WERI-Rb-1 (cell line): ENCODE measurements around the gene STK11.
A peak's percentile ranks its signal among the peaks of the same experiment; 100 is the strongest.
"Not testable (repeated sequence)": the region's sequence is repeated elsewhere in the genome, so short reads cannot be mapped to it uniquely, and the experiment has no call there.

Experiments used
- DNase-seq: peaks from one replicate; pipeline ENCODE4 v3.0.0-alpha.2; 2020
- H3K27ac ChIP-seq: fragments of 250-450 bp; sonication (Bioruptor Pico); 2 replicates; pipeline ENCODE4 v1.5.1; 2020; ENCODE audit warnings: mild to moderate bottlenecking, moderate library complexity
- H3K27me3 ChIP-seq: fragments of 250-450 bp; sonication (Bioruptor Pico); 2 replicates; pipeline ENCODE4 v1.5.1; 2021; ENCODE audit warnings: mild to moderate bottlenecking, low read depth, moderate library complexity; ENCODE audit not compliant: insufficient read depth, severe bottlenecking
- H3K36me3 ChIP-seq: fragments of 250-450 bp; sonication (Bioruptor Pico); 2 replicates; pipeline ENCODE4 v1.5.1; 2020; ENCODE audit warnings: mild to moderate bottlenecking, moderate library complexity
- H3K4me3 ChIP-seq: 2 replicates; pipeline ENCODE4 v1.5.1; 2011; ENCODE audit warnings: low read depth, mild to moderate bottlenecking, control low read depth, low read length
- H3K9me3 ChIP-seq: fragments of 250-450 bp; sonication (Bioruptor Pico); 2 replicates; pipeline ENCODE4 v1.5.1; 2021; ENCODE audit warnings: mild to moderate bottlenecking, moderate library complexity; ENCODE audit not compliant: severe bottlenecking
- TF ChIP-seq, protein P1 (sequence below): IDR thresholded peaks from 2 replicates; pipeline ENCODE4 v1.5.1; 2011; ENCODE audit warnings: low read depth, mild to moderate bottlenecking, control low read depth, inconsistent platforms, low read length

STK11 gene

GRCh38 chr19:1246265-1247087 lies 40.9 kb downstream of the STK11 start:
- not testable (repeated sequence) for H3K27me3 ChIP-seq, H3K9me3 ChIP-seq, H3K4me3 ChIP-seq
- Histone ChIP-seq H3K27ac (peak overlapping the region; percentile 46), H3K36me3 (peaks cover 26% of the 10 kb centered on the region)
- peak; percentile 51 for DNase-seq
- TF ChIP-seq, protein P1, sequence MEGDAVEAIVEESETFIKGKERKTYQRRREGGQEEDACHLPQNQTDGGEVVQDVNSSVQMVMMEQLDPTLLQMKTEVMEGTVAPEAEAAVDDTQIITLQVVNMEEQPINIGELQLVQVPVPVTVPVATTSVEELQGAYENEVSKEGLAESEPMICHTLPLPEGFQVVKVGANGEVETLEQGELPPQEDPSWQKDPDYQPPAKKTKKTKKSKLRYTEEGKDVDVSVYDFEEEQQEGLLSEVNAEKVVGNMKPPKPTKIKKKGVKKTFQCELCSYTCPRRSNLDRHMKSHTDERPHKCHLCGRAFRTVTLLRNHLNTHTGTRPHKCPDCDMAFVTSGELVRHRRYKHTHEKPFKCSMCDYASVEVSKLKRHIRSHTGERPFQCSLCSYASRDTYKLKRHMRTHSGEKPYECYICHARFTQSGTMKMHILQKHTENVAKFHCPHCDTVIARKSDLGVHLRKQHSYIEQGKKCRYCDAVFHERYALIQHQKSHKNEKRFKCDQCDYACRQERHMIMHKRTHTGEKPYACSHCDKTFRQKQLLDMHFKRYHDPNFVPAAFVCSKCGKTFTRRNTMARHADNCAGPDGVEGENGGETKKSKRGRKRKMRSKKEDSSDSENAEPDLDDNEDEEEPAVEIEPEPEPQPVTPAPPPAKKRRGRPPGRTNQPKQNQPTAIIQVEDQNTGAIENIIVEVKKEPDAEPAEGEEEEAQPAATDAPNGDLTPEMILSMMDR = peak; percentile 28; the same call in 1 of the 2 replicates

- peak overlapping the region; percentile 100 for H3K27ac ChIP-seq
- H3K9me3 ChIP-seq = no peaks in the 10 kb centered on the region
- peak overlapping the region; percentile 66 for H3K4me3 ChIP-seq
- no peaks in the 10 kb centered on the region for H3K27me3 ChIP-seq
- TF ChIP-seq, protein P1 = no peak
- peaks cover 37% of the 10 kb centered on the region for H3K36me3 ChIP-seq
- DNase-seq = no peak
Measured at GRCh38 chr19:1247748-1248138, 42.2 kb downstream of the STK11 start.

DNA sequence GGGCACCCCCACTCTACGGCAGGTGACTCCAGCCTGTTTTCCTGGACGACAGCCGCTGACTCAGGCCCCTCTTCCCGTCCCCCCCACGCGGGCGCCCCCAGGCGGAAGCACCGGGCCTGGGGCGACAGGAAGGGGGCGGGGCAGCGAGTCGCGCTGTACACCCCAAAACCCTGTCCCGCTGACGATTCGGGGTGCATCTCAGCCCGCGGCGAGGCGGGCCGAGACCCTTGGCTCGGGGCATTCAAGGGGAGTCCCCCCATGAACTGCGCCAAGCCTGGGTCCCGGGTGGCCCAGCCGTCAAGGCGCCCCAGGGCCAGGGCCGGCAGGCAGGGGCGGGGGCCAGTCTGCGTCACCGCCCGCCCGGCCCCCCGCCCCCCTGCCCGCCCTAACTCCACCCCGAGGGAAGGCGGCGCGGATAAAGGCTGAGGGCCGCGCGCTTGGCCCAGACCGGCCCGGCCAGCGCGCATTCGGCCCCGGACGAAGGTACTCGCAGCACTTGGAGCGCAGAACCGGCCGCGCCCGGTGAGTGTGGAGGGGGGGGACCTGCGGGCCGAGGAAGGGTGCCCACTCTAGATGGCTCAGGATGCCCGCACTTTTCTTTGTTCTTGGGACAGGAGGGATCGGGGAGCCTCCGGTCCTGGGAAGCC lies 42.7 kb downstream of the STK11 start, which contains the start of gene MIDN:
Gene MIDN (plus strand): TSS at position 445 of the 647 bp plus-strand sequence. CDS start 1,714 bp downstream, outside the sequence.
- peak; percentile 80 for DNase-seq

DNA sequence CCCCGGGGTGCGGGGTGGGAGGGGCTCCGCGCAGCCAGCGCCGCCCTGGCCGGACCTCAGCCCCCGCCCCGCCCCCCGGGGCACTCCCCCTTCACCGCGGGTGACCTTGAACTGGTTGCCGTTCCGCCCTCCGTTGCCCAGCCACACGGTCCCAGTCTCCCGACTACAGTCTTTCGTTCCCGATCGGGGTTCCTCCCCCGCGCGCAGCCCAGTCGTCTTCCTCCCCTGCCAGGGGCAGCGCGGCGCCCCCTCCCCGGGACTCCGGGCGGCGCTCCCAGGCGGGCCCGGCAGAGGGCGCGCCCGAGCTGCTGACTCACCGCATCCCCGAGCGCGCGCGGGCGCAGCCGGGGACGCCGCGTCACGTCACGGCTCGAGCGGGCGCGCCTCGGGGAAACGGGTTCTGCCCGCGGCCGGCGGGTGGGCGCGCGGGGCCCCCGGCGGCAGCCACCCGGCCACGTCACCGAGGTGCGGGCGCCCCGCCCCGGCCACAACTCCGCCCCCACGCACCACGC lies 43.3 kb downstream of the STK11 start:
- Histone ChIP-seq H3K36me3 (peaks cover 40% of the 10 kb centered on the region), H3K4me3 (peak overlapping the region; percentile 66), H3K9me3 (no peaks in the 10 kb centered on the region), H3K27me3 (no peaks in the 10 kb centered on the region), H3K27ac (peak overlapping the region; percentile 100)
- peak; percentile 88 for DNase-seq
- TF ChIP-seq, protein P1 = peak; percentile 81

More for the DNA sequence above, 42.7 kb downstream of the STK11 start, which contains the start of gene MIDN:
- H3K36me3 ChIP-seq = peaks cover 38% of the 10 kb centered on the region
- H3K27me3 ChIP-seq = no peaks in the 10 kb centered on the region
- TF ChIP-seq, protein P1 = peak; percentile 61
- H3K27ac ChIP-seq = peak within 1 kb of the TSS; percentile 100
- H3K4me3 ChIP-seq = peak within 1 kb of the TSS; percentile 66
- H3K9me3 ChIP-seq = no peaks in the 10 kb centered on the region

GRCh38 chr19:1249298-1249989 lies 43.9 kb downstream of the STK11 start:
- Histone ChIP-seq H3K27me3 (no peaks in the 10 kb centered on the region), H3K4me3 (peak overlapping the region; percentile 83), H3K36me3 (peaks cover 42% of the 10 kb centered on the region), H3K27ac (peak overlapping the region; percentile 100), H3K9me3 (no peaks in the 10 kb centered on the region)
- peak; percentile 91 for DNase-seq
- TF ChIP-seq, protein P1 = no peak
